PC-3 (cell line): ENCODE data around the gene PGS1.

Experiments
- CTCF ChIP-seq: fragments of 300-600 bp; sonication (generic); conservative IDR thresholded peaks from 2 replicates; pipeline ENCODE4 v1.5.1; 2017; ENCODE audit warnings: antibody characterized with exemption, low read depth, mild to moderate bottlenecking, low read length
- EZH2 ChIP-seq: fragments of 300-600 bp; sonication (generic); IDR thresholded peaks from one replicate; pipeline ENCODE4 v1.6.1; 2017; ENCODE audit warnings: antibody characterized with exemption, mild to moderate bottlenecking, low read length; ENCODE audit not compliant: unreplicated experiment
- EZH2phosphoT487 ChIP-seq: fragments of 300-600 bp; sonication (generic); IDR thresholded peaks from 2 replicates; pipeline ENCODE4 v1.6.1; 2018; ENCODE audit warnings: mild to moderate bottlenecking, antibody characterized with exemption, low read length, borderline replicate concordance

GRCh38 chr17:78435330-78436005 lies 57.0 kb downstream of the PGS1 start:
- TF ChIP-seq CTCF = no peak
- TF ChIP-seq EZH2phosphoT487 = no peak
- no peak for TF ChIP-seq EZH2
